GM18873 (cell line): ENCODE data around the gene SBK2.
"Not testable (repeated sequence)": the region's sequence is repeated elsewhere in the genome, so short reads cannot be mapped to it uniquely, and the experiment has no call there.

Experiments used
- ATAC-seq: cut with Tn5 transposase; IDR thresholded peaks from one replicate; pipeline ENCODE4 v1.9.1; 2021; ENCODE audit warnings: mild to moderate bottlenecking, moderate library complexity, moderate number of reproducible peaks; ENCODE audit not compliant: unreplicated experiment, low FRiP score

Gene SBK2, protein sequence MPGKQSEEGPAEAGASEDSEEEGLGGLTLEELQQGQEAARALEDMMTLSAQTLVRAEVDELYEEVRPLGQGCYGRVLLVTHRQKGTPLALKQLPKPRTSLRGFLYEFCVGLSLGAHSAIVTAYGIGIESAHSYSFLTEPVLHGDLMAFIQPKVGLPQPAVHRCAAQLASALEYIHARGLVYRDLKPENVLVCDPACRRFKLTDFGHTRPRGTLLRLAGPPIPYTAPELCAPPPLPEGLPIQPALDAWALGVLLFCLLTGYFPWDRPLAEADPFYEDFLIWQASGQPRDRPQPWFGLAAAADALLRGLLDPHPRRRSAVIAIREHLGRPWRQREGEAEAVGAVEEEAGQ

GRCh38 chr19:55536951-55537740 is at the start of gene SBK2:
Gene SBK2, minus strand, starts transcription at chr19:55537133. Its CDS starts 839 bp downstream, at chr19:55536294.
- ATAC-seq, result no peak

DNA sequence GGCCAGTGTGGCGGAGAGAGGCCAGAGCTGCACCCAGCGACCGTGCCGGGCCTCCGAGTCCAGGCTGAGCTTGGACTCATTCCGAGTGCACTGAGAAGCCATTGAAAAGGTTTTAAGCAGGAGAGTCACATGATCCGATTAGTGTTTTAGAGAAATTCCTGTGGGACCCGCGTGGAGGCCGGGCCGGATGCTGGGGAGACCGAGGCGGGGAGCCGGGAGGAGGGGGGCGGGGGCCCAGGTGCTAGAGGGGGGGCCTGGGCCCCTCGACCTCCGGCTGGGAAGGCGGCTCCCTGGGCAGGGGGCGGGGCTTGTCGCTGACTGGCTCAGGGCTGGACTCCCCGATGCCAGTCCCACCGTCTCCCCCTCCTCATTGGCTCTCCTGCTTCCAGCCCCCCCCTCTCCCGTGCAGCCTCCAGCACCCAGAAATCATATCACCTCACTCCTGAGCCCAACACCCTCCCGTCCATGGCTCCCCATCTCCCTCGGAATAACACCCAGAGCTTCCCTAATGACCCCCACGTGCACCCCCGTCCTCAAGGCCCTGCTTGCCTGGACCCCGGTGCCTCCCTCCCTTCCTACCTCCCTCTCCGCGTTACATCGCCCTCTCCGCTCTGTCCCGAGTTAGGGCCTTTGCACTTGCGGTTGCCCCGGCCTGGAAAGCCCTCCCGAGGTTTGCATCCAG is 48.9 kb upstream of the SBK2 start:
- no peak for ATAC-seq

DNA sequence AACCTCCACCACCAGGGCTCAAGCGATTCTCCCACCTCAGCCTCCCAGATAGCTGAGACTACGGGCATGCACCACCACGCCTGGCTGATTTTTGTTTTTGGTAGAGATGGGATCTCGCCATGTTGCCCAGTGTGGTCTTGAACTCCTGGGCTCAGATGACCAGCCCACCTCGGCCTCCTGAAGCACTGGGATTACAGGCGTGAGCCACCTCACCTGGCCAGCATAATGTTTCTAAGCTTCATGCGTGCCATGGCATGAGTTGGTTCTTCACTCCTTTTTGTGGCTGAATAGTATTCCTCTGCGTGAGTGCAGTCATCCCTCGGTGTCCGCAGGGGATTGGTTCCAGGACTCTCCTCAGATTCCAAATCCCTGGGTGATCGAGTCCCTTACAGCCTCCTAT is 47.9 kb upstream of the SBK2 start:
- ATAC-seq, result no peak

DNA sequence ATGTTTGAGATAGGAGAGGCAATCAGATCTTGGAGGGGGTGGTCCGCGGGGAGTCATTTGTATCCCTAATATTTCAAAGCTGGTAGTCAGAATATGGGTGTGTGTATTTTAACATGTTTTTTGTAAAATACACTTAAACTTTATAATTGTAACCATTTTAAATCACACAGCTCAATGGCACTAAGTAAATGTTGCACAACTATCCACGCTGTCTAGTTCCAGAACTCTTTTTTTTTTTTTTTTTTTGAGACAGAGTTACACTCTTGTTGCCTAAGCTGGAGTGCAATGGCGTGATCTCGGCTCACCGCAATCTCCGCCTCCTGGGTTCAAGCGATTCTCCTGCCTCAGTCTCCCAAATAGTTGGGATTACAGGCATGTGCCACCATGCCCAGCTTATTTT is 47.0 kb upstream of the SBK2 start:
- not testable (repeated sequence) for ATAC-seq

DNA sequence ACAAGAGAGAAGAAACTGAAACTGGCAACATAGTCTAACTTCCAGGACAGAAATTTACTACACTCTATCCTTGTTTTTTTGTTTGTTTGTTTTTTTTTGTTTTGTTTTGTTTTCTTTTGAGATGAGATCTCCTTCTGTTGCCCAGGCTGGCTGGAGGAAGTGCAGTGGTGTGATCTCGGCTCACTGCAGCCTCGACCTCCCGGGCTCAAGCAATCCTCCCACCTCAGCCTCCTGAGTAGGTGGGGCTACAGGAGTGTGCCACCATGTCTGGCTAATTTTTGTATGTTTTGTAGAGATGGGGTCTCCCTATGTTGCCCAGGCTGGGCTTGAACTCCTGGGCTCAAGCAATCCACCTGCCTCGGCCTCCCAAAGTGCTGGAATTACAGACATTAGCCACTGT is 45.4 kb upstream of the SBK2 start:
- ATAC-seq, result not testable (repeated sequence)

DNA sequence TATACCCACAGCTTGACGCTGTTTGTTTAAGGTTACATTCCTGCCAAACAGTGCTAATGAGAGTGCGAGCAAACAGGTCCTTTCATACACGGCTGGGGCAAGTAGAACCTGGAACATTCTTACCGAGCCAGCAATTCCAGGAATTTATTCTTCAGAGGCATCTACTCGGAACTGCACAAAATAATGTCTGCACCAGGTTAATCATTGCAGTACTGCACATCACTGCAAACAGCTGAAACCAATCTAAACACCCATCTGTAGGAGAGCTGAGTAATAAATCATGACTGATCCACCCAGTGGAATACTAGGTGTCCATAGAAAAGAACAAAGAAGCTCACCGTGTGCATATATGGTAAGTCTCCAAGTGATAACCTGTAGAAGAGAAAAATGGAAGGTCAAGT is 44.9 kb upstream of the SBK2 start:
- no peak for ATAC-seq

DNA sequence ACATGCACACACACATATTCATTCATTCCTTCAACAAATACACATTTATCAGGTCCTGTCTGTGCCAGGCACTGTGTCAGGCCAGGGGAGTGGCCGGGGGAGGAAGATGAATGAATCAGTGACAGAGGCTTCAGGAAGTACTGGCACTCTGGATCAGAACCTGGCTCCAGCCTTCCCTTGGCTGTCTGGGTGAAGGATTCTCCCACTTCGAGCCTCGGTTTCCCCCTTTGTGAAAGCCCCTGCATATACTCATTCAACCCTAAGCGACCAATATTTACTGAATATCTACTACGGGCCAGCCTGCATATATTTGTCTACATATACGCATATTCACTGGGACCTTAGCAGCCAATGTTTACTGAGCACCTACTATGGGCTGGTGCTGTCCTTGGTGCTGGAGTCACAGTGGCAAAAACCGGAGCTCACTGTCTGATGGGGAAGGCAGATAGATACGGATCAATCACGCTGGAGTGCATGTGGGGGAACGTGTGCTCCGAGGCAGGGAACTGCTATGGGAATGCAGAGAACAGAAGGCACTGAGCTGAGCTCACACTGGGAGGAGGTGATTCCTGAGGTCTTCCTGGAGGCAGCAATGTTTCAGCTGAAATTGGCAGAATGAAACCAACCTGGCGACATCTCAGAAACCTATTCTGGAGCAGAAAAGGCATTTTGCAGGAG is 44.4 kb upstream of the SBK2 start:
- no peak for ATAC-seq

GRCh38 chr19:55580628-55581144 is 43.8 kb upstream of the SBK2 start, which contains the start of gene ZNF579:
Gene ZNF579, minus strand, starts transcription at chr19:55580848. Its CDS starts 1,209 bp downstream, at chr19:55579639.
- ATAC-seq, result no peak

- no peak for ATAC-seq
These were observed 43.1 kb upstream of the SBK2 start for GRCh38 chr19:55579766-55580621.

DNA sequence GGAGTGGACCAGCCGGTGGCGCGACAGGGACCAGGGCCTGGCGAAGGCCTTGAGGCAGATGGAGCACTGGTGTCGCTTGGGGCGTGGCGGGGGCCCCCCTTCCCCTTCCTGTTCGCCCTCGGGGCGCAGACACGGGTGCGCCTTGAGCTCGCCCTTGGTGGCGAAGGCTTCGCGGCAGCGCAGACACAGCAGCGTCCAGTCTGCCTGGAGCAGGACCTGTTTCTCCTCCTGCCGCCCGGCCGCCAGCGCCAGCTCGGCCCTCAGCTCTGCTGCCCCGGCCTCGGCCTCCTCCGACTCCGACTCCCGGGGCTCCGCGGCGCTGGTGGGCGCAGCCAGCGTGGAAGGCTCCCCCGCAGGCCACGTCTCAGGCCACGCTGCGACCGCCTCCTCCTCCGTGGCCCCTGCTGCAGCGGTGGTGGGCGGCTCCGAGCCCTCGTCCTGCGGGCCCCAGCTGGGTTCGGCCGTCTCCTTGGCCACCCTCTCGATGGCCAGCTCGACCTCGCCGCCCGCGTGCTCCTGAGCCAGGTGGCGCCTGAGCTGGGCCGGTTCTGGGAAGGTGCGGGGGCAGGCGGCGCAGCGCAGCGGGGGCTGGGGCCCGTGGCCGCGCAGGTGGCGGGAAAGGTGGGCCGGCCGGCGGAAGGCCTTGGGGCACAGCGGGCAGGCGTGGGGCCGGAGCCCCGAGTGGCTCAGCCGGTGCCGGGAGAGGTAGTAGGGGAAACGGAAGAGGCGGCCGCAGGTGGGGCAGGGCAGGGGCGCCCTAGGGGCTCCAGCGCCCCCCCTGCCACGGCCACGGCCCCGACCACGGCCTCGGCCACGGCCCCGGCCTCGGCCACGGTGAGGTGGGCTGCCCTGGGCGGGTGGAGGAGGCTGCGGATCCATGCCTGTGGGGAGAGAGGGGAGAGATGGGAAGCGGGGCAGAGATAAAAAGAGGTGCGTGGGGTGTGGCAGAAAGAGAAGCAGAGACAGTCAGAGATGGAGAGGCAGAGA is 42.1 kb upstream of the SBK2 start:
- ATAC-seq, result no peak

- no peak for ATAC-seq
These were observed 41.3 kb upstream of the SBK2 start for GRCh38 chr19:55578031-55578760.

DNA sequence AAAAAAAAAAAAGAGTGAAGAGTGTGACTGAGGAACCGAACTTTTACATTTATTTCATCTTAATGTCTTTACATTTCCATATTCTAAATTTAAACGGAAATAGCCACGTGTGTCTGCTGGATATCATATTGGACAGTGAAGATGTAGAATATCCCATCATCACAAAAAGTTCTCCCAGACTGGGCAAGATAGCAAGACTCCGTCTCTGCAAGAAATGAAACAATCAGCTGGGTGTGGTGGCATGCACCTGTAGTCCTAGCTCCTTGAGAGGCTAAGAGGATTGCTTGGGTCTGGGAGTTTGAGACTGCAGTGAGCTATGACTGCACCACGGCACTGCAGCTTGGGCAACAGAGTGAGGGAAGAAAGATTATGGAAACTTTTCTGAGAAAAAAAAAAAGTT is 39.8 kb upstream of the SBK2 start:
- ATAC-seq, result no peak

- ATAC-seq, result not testable (repeated sequence)
These were observed 37.0 kb upstream of the SBK2 start for GRCh38 chr19:55573929-55574328.

DNA sequence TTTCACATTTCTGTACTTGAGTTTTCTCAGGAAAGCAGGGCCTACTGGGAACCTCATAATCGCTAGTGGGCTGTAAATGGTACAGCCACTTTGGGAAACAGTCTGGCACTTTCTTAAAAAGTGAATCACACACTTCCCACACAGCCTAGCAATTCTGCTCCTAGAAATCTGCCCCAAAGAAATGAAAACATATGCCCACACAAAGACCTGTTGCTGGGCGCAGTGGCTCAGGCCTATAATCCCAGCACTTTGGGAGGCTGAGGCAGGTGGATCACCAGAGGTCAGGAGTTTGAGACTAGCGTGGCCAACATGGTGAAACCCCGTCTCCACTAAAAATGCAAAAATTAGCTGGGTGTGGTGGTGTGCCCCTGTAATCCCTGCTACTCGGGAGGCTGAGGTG is 32.5 kb upstream of the SBK2 start:
- ATAC-seq, result not testable (repeated sequence)

- no peak for ATAC-seq
These were observed 30.9 kb upstream of the SBK2 start for GRCh38 chr19:55567708-55568328.

- ATAC-seq, result no peak
These were observed 29.9 kb upstream of the SBK2 start for GRCh38 chr19:55566823-55567222.

DNA sequence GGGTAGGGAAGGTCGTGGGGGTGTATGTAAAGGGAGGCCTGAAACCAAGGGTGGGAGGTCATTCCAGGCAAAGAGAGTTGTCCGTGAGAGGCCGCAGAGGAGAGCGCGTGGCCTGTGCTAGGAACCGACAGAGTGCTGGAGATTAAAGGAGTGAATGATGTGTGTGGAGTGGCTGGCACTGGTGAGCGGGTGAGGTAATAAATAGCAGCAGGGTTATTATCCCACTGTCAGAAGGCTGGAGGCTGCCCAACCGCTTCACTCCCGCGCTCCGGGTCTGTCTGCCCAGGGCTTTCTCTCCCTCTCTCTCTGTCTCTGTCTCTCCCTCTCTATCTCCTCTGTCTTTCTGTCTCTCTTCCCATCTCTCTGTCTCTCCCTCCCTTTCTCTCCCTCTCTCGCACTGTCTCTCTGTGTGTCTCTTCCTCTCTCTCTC is 26.3 kb upstream of the SBK2 start:
- ATAC-seq, result no peak
